ENCODE measurements around the gene ADAP1. TPM values are rescaled to one million over a fixed set of nuclear protein-coding genes. Genes with fewer than 3 reads are reported as not detected.

The ADAP1 gene
- total RNA-seq, 1 experiment from 2014 or later: 3.1 TPM

DNA sequence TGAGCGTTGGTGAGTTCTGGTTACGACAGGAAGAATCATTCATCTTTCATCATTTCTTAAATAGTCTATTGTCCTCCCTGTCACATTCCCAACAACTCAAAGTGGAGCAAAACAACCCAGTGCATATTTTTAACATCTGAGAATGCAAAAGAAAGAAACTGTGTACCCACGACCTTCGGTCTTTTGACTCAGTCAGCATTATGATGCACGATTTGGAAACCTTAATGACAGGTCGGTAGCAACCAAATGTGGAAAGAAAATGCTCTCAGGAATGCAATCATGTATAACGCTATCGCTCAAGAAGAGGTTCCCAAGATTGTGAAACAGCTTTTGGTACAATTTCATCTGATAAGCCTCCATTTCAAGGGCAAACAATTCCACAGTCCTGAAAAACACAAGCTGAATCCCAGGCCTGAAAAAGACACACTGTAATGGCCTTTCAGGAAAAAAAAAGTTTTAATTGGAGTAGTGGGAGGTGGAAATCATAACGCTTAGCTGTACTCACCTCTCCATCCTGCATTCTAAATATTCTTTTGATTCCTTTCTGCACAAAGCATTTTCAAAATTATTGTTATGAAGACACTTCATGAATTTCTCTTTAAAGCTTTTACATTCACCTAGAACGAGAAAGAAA, 18.3 kb upstream of the ADAP1 start:
- no peak for DNase-seq (ENCODE audit: low read depth, low spot score)
- Histone ChIP-seq H3K9me3 (ENCODE audit: control insufficient read depth, insufficient read depth, low read depth, low read length) (no peaks in the 10 kb centered on the region), H3K36me3 (ENCODE audit: control insufficient read depth, insufficient read depth, low read length) (peaks cover 24% of the 10 kb centered on the region), H3K4me3 (ENCODE audit: low read depth in 2 of 2, low read length in 2 of 2) (no peak overlapping the region), H3K27me3 (ENCODE audit: control insufficient read depth, insufficient read depth, low read length) (no peaks in the 10 kb centered on the region), H3K4me1 (ENCODE audit: control insufficient read depth, insufficient read depth, low read length) (peaks cover 14% of the 10 kb centered on the region), H3K27ac (ENCODE audit: low read length) (no peak overlapping the region)
- ATAC-seq: no peak
- in situ Hi-C loops (cut with HindIII; ENCODE audit: low pct_unique_long_range_greater_than_20kb, low sequenced_read_pairs): loop anchor here (25.0 kb wide), 1 partner anchor 165 kb away; a partner anchor contains a TSS
- ChIA-PET POLR2A (interaction anchor here (0.6 kb wide), 1 partner anchor 72 kb away, joined by 9 read pairs; no protein-coding TSS in a partner anchor), CTCF (no interaction called here)
- intact Hi-C loops (cut with micrococcal nuclease; ENCODE audit: unreplicated experiment): no loop called here
- TSS peak; percentile 72 for BruUV-seq (replicated peaks)
- TF ChIP-seq, protein P1, sequence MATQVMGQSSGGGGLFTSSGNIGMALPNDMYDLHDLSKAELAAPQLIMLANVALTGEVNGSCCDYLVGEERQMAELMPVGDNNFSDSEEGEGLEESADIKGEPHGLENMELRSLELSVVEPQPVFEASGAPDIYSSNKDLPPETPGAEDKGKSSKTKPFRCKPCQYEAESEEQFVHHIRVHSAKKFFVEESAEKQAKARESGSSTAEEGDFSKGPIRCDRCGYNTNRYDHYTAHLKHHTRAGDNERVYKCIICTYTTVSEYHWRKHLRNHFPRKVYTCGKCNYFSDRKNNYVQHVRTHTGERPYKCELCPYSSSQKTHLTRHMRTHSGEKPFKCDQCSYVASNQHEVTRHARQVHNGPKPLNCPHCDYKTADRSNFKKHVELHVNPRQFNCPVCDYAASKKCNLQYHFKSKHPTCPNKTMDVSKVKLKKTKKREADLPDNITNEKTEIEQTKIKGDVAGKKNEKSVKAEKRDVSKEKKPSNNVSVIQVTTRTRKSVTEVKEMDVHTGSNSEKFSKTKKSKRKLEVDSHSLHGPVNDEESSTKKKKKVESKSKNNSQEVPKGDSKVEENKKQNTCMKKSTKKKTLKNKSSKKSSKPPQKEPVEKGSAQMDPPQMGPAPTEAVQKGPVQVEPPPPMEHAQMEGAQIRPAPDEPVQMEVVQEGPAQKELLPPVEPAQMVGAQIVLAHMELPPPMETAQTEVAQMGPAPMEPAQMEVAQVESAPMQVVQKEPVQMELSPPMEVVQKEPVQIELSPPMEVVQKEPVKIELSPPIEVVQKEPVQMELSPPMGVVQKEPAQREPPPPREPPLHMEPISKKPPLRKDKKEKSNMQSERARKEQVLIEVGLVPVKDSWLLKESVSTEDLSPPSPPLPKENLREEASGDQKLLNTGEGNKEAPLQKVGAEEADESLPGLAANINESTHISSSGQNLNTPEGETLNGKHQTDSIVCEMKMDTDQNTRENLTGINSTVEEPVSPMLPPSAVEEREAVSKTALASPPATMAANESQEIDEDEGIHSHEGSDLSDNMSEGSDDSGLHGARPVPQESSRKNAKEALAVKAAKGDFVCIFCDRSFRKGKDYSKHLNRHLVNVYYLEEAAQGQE (IDR thresholded peaks at IDR 0.05; ENCODE audit: insufficient read depth in 1 of 2, low read depth in 2 of 2, low read length in 1 of 2): no peak

DNA sequence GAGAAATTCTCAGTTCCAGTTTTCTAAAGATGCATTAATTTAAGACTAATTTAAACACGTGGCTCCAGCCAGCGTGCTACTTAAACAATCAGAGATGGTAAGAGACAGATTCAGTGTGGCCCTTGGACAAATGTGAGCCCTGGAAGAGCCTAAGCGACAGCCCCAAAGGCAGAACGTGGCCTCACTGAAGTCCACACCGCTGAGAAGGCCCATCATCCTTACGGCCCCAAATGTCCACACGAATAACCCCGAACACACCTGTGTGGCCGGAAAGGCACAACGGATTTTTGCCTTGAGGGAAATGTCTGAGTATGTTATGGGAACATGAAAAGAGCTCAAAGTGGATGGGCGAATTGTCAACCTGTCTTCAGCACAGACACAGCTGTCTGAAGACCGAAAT, 17.6 kb upstream of the ADAP1 start:
- intact Hi-C loops (cut with micrococcal nuclease; ENCODE audit: unreplicated experiment) (no loop called here), in situ Hi-C loops (cut with HindIII; ENCODE audit: low pct_unique_long_range_greater_than_20kb, low sequenced_read_pairs) (loop anchor here (25.0 kb wide), 1 partner anchor 165 kb away; a partner anchor contains a TSS)
- Histone ChIP-seq H3K4me1 (ENCODE audit: control insufficient read depth, insufficient read depth, low read length) (peaks cover 7% of the 10 kb centered on the region; the same call in 1 of the 2 replicates), H3K27me3 (ENCODE audit: control insufficient read depth, insufficient read depth, low read length) (no peaks in the 10 kb centered on the region), H3K36me3 (ENCODE audit: control insufficient read depth, insufficient read depth, low read length) (peaks cover 24% of the 10 kb centered on the region), H3K4me3 (ENCODE audit: low read depth in 2 of 2, low read length in 2 of 2) (no peak overlapping the region), H3K9me3 (ENCODE audit: control insufficient read depth, insufficient read depth, low read depth, low read length) (no peaks in the 10 kb centered on the region), H3K27ac (ENCODE audit: low read length) (no peak overlapping the region)
- ChIA-PET CTCF (no interaction called here), POLR2A (no interaction called here)
- TF ChIP-seq POLR2AphosphoS5 (IDR thresholded peaks at IDR 0.05; ENCODE audit: low read depth, low read length): no peak
- TF ChIP-seq, protein P2, sequence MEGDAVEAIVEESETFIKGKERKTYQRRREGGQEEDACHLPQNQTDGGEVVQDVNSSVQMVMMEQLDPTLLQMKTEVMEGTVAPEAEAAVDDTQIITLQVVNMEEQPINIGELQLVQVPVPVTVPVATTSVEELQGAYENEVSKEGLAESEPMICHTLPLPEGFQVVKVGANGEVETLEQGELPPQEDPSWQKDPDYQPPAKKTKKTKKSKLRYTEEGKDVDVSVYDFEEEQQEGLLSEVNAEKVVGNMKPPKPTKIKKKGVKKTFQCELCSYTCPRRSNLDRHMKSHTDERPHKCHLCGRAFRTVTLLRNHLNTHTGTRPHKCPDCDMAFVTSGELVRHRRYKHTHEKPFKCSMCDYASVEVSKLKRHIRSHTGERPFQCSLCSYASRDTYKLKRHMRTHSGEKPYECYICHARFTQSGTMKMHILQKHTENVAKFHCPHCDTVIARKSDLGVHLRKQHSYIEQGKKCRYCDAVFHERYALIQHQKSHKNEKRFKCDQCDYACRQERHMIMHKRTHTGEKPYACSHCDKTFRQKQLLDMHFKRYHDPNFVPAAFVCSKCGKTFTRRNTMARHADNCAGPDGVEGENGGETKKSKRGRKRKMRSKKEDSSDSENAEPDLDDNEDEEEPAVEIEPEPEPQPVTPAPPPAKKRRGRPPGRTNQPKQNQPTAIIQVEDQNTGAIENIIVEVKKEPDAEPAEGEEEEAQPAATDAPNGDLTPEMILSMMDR (IDR thresholded peaks at IDR 0.05): no peak
- TF ChIP-seq, protein P1 (IDR thresholded peaks at IDR 0.05; ENCODE audit: insufficient read depth in 1 of 2, low read depth in 2 of 2, low read length in 1 of 2): no peak
- TF ChIP-seq TCF7L2 (IDR thresholded peaks at IDR 0.05; ENCODE audit: low read depth, low read length): no peak
- TF ChIP-seq SIN3A (IDR thresholded peaks at IDR 0.05; ENCODE audit: borderline replicate concordance, insufficient read depth, low read depth, low read length): no peak
- BruUV-seq (replicated peaks): no TSS peak
- DNase-seq (ENCODE audit: low read depth, low spot score) (no peak), ATAC-seq (no peak)
